Right lobe of liver (tissue), 4 donors: ENCODE results near the gene TENM4.

Source experiments
- POLR2A ChIP-seq: fragments of 450-650 bp; IDR thresholded peaks from one replicate; pipeline ENCODE4 v1.6.1; 2017; ENCODE audit warnings: antibody characterized with exemption, mild to moderate bottlenecking
- TF ChIP-seq, protein P1 (sequence below), 4 donors: fragments of 200-600 bp in 3 of 4; fragments of 450-650 bp in 1 of 4; IDR thresholded peaks; one replicate each; pipeline versions ENCODE4 v1.5.1 to v1.8.0; 2016 to 2022; ENCODE audit warnings: antibody characterized with exemption in 4 of 4, mild to moderate bottlenecking in 2 of 4
- donor health status: DM: no; HTN: no; CAD: no.
- donor health status: DM: no; HTN: no; CAD: no.
- donor health status: DM: no; HTN: yes; CAD: no.

- TF ChIP-seq, protein P1, sequence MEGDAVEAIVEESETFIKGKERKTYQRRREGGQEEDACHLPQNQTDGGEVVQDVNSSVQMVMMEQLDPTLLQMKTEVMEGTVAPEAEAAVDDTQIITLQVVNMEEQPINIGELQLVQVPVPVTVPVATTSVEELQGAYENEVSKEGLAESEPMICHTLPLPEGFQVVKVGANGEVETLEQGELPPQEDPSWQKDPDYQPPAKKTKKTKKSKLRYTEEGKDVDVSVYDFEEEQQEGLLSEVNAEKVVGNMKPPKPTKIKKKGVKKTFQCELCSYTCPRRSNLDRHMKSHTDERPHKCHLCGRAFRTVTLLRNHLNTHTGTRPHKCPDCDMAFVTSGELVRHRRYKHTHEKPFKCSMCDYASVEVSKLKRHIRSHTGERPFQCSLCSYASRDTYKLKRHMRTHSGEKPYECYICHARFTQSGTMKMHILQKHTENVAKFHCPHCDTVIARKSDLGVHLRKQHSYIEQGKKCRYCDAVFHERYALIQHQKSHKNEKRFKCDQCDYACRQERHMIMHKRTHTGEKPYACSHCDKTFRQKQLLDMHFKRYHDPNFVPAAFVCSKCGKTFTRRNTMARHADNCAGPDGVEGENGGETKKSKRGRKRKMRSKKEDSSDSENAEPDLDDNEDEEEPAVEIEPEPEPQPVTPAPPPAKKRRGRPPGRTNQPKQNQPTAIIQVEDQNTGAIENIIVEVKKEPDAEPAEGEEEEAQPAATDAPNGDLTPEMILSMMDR (IDR thresholded peaks at IDR 0.05), result no peak
- TF ChIP-seq POLR2A, result no peak
Measured at GRCh38 chr11:79400206-79400605, 40.6 kb downstream of the TENM4 start.
